ENCODE results near the gene SHH. TPM values are rescaled to one million over a fixed set of nuclear protein-coding genes. Genes with fewer than 3 reads are reported as not detected.

The SHH gene
- total and polyA plus RNA-seq, 9 donors = 0.33 to 0.48 TPM; not detected in 7

GRCh38 chr7:155813125-155813524 lies 862 bp upstream of the SHH start:
- no peak overlapping the region for H3K4me3 ChIP-seq
- no peak for TF ChIP-seq CTCF (IDR thresholded peaks at IDR 0.05)
- TF ChIP-seq POLR2A (IDR thresholded peaks at IDR 0.05) = no peak
- TF ChIP-seq EP300 (IDR thresholded peaks at IDR 0.05) = no peak

GRCh38 chr7:155811560-155811894 lies 736 bp downstream of the SHH start:
- intact Hi-C loops (cut with DNase I) = no loop called here
- H3K4me1 ChIP-seq (ENCODE audit: insufficient read depth) = peaks cover 3% of the 10 kb centered on the region
- DNase-seq = no peak
- WGBS, 3 donors = 0 to 3% (median 1%) methylated on average over 13 of the region's 13 CpGs
- no peak overlapping the region for H3K4me3 ChIP-seq
- TF ChIP-seq CTCF (IDR thresholded peaks at IDR 0.05) (no peak), POLR2A (IDR thresholded peaks at IDR 0.05) (no peak), EP300 (IDR thresholded peaks at IDR 0.05) (no peak)
- no peak overlapping the region for H3K27ac ChIP-seq
- no peaks in the 10 kb centered on the region for H3K27me3 ChIP-seq
- no peaks in the 10 kb centered on the region for H3K9me3 ChIP-seq
- H3K36me3 ChIP-seq = no peaks in the 10 kb centered on the region

More at GRCh38 chr7:155813125-155813524, 862 bp upstream of the SHH start:
- 5 to 8% (median 7%) methylated on average over 8 of the region's 8 CpGs for WGBS, 3 donors
- Histone ChIP-seq H3K9me3 (no peaks in the 10 kb centered on the region), H3K27ac (no peak overlapping the region), H3K27me3 (no peaks in the 10 kb centered on the region), H3K36me3 (no peaks in the 10 kb centered on the region), H3K4me1 (ENCODE audit: insufficient read depth) (peaks cover 3% of the 10 kb centered on the region)
- intact Hi-C loops (cut with DNase I) = no loop called here
- no peak for DNase-seq

- no peak overlapping the region for H3K27ac ChIP-seq
- peaks cover 3% of the 10 kb centered on the region for H3K4me1 ChIP-seq (ENCODE audit: insufficient read depth)
- H3K4me3 ChIP-seq = no peak overlapping the region
- 1 to 2% (median 2%) methylated on average over 21 of the region's 21 CpGs for WGBS, 3 donors
- peaks cover 5% of the 10 kb centered on the region for H3K27me3 ChIP-seq
- intact Hi-C loops (cut with DNase I) = no loop called here
- TF ChIP-seq EP300 (IDR thresholded peaks at IDR 0.05) (no peak), POLR2A (IDR thresholded peaks at IDR 0.05) (no peak), CTCF (IDR thresholded peaks at IDR 0.05) (no peak)
- H3K36me3 ChIP-seq = no peaks in the 10 kb centered on the region
- DNase-seq = no peak
- no peaks in the 10 kb centered on the region for H3K9me3 ChIP-seq
These were observed 1.3 kb downstream of the SHH start for GRCh38 chr7:155810770-155811559.

GRCh38 chr7:155809947-155810769 lies 2.1 kb downstream of the SHH start:
- TF ChIP-seq CTCF (IDR thresholded peaks at IDR 0.05) (no peak), EP300 (IDR thresholded peaks at IDR 0.05) (no peak), POLR2A (IDR thresholded peaks at IDR 0.05) (no peak)
- H3K9me3 ChIP-seq = no peaks in the 10 kb centered on the region
- H3K36me3 ChIP-seq = no peaks in the 10 kb centered on the region
- peaks cover 3% of the 10 kb centered on the region for H3K4me1 ChIP-seq (ENCODE audit: insufficient read depth)
- no peak overlapping the region for H3K27ac ChIP-seq
- H3K4me3 ChIP-seq = no peak overlapping the region
- DNase-seq = no peak
- H3K27me3 ChIP-seq = peaks cover 5% of the 10 kb centered on the region
- 0 to 2% (median 1%) methylated on average over 29 to 69 of the region's 69 CpGs for whole genome bisulfite sequencing, 3 donors
- intact Hi-C loops (cut with DNase I) = no loop called here
